Gastroesophageal sphincter (tissue), 4 donors: ENCODE data around the gene TMUB2. TPM values are rescaled to one million over a fixed set of nuclear protein-coding genes. Genes with fewer than 3 reads are reported as not detected.

Experiments used
- ATAC-seq: fragments of 150-250 bp; one replicate; pipeline ENCODE4 v1.9.1; 2016; ENCODE audit warnings: mild to moderate bottlenecking, moderate library complexity
- H3K27ac ChIP-seq, 4 donors: fragments of 200-600 bp; sonication (generic) in 3 of 4; 1 replicate in 3 of 4; 2 replicates in 1 of 4; pipeline ENCODE4 v1.5.1; 2016 to 2019
- H3K27me3 ChIP-seq: fragments of 200-600 bp; sonication (generic); one replicate; pipeline ENCODE4 v1.5.1; 2019
- H3K36me3 ChIP-seq, 2 donors: fragments of 200-600 bp; sonication (generic); one replicate each; pipeline ENCODE4 v1.5.1; 2019; ENCODE audit warnings: control low read depth in 1 of 2
- H3K4me1 ChIP-seq, 3 donors: fragments of 200-600 bp; sonication (generic); 1 replicate in 2 of 3; 2 replicates in 1 of 3; pipeline ENCODE4 v1.5.1; 2016 to 2019; ENCODE audit warnings: control low read depth in 2 of 3
- H3K4me3 ChIP-seq, 2 donors: fragments of 200-600 bp; sonication (generic); one replicate each; pipeline ENCODE4 v1.5.1; 2019; ENCODE audit warnings: mild to moderate bottlenecking in 1 of 2, moderate library complexity in 1 of 2
- H3K9me3 ChIP-seq, 3 donors: fragments of 200-600 bp; sonication (generic); one replicate each; pipeline ENCODE4 v1.5.1; 2017 to 2019; ENCODE audit warnings: control low read depth in 2 of 3
- CTCF ChIP-seq, 4 experiments: fragments of 200-600 bp in 2 of 4; fragments of 450-650 bp in 2 of 4; sonication (generic) in 1 of 4; IDR thresholded peaks; one replicate each; pipeline ENCODE4 v1.5.1; 2017 to 2019; ENCODE audit warnings: antibody characterized with exemption in 4 of 4, mild to moderate bottlenecking in 2 of 4, moderate library complexity in 2 of 4
- EP300 ChIP-seq: sonication (generic); formaldehyde crosslinking; IDR thresholded peaks from one replicate; pipeline ENCODE4 v1.6.1; 2017; ENCODE audit warnings: antibody characterized with exemption, mild to moderate bottlenecking
- POLR2A ChIP-seq, 2 donors: fragments of 450-650 bp; IDR thresholded peaks; one replicate each; pipeline ENCODE4 v1.6.1; 2017; ENCODE audit warnings: antibody characterized with exemption in 2 of 2, mild to moderate bottlenecking in 2 of 2, moderate library complexity in 1 of 2
- POLR2AphosphoS5 ChIP-seq: sonication (generic); formaldehyde crosslinking; IDR thresholded peaks from one replicate; pipeline ENCODE4 v1.6.1; 2017; ENCODE audit warnings: antibody characterized with exemption
- WGBS, 2 donors: methylation state at CpG; one replicate each; pipeline ENCODE4 v1.1.5; 2018; ENCODE audit warnings: low coverage in 1 of 2; 5-methylcytosine and 5-hydroxymethylcytosine counted together
- total RNA-seq, 4 donors: library from RNA; depleted of rRNA; stranded (reverse); fragments of >200 nt; gene quantifications; one replicate each; pipeline ENCODE4 v1.1.0, GENCODE V29; 2016

The TMUB2 gene
- total RNA-seq, 4 donors from 2014 or later, result 28.3 to 36.1 (median 29.8) TPM

GRCh38 chr17:44209786-44210341 is 23.1 kb downstream of the TMUB2 start:
- Histone ChIP-seq H3K4me3 (peak overlapping the region in 1 of 2 donors; percentile 25), H3K36me3 (peaks cover 0 to 75% of the 10 kb centered on the region in 2 donors)

DNA sequence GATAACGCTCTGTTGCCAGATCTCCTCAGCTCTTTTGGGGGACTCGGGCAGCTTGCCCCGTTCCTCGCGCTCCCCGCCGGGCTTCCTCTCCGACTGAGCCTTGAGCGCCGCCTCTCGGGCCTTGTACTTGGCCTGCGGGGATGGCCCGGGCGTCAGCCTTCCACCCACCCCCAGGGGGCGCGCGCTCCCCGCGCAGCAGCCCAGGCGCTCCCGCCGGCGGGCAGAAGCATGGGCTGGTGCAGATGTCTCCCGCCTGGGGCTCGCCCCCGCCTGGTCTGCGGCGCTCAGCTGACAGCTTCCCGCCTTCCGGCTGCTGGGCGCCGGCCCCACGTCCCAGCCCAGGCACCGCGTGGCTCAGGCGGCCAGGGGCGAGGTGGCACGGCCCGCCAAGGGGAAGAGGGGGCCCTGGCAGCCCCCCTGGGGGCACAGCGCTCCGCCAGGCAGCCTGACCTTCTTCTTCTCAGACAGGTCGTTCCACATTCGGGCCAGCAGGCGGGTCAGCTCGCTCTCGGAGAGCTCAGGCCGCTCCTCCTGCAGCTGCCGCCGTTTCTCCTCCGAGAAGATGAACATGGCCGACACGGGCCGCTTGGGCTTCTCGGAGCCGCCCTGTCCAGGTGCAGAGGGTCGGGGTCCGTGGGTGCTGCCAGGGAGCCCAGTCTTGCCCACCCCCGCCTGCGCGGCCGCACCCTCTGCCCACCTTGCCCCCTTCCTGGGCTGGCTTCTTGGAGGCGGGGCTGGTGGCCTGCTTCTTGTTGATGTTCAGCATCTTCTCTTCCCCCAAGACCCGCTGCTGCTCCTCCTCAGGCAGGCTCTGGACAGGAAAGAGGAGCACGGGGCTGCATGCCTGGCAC is 23.8 kb downstream of the TMUB2 start:
- TF ChIP-seq POLR2AphosphoS5, result peak; percentile 54
- peak; percentile 99 to 100 (median 100) for TF ChIP-seq CTCF (IDR thresholded peaks at IDR 0.05)
- no peak for TF ChIP-seq EP300
- H3K27ac ChIP-seq, result peak overlapping the region in 3 of 4 donors; percentile 59 to 78 (median 65)
- peaks cover 3 to 44% (median 14%) of the 10 kb centered on the region in 3 donors for H3K4me1 ChIP-seq
- H3K4me3 ChIP-seq, result peak overlapping the region in 1 of 2 donors; percentile 25
- no peaks in the 10 kb centered on the region for H3K9me3 ChIP-seq
- no peaks in the 10 kb centered on the region for H3K27me3 ChIP-seq
- WGBS, 2 donors, result no CpG with 5 or more reads among the region's 64 CpGs
- ATAC-seq, result peak; percentile 97
- peaks cover 0 to 82% of the 10 kb centered on the region in 2 donors for H3K36me3 ChIP-seq

More at GRCh38 chr17:44209786-44210341, 23.1 kb downstream of the TMUB2 start:
- no peak for ATAC-seq
- H3K4me1 ChIP-seq, result peaks cover 3 to 47% (median 14%) of the 10 kb centered on the region in 3 donors
- H3K27me3 ChIP-seq, result no peaks in the 10 kb centered on the region
- H3K27ac ChIP-seq, result peak overlapping the region in 3 of 4 donors; percentile 59 to 78 (median 65)
- H3K9me3 ChIP-seq, result no peaks in the 10 kb centered on the region
- TF ChIP-seq POLR2A (IDR thresholded peaks at IDR 0.05) (no peak), POLR2AphosphoS5 (no peak), EP300 (no peak), CTCF (IDR thresholded peaks at IDR 0.05) (no peak)
- 56 to 77% methylated on average over 4 to 6 of the region's 11 CpGs for WGBS, 2 donors

GRCh38 chr17:44211281-44212265 is 24.8 kb downstream of the TMUB2 start:
- ATAC-seq, result no peak
- Histone ChIP-seq H3K27me3 (no peaks in the 10 kb centered on the region), H3K4me3 (no peak overlapping the region), H3K9me3 (no peaks in the 10 kb centered on the region), H3K4me1 (peaks cover 3 to 46% (median 14%) of the 10 kb centered on the region in 3 donors), H3K27ac (peak overlapping the region in 3 of 4 donors; percentile 59 to 78 (median 65)), H3K36me3 (peaks cover 0 to 89% of the 10 kb centered on the region in 2 donors)
- TF ChIP-seq POLR2A (IDR thresholded peaks at IDR 0.05) (no peak), POLR2AphosphoS5 (no peak), CTCF (IDR thresholded peaks at IDR 0.05) (no peak), EP300 (no peak)
- WGBS, 2 donors, result 90% methylated on average over 2 of the region's 30 CpGs

DNA sequence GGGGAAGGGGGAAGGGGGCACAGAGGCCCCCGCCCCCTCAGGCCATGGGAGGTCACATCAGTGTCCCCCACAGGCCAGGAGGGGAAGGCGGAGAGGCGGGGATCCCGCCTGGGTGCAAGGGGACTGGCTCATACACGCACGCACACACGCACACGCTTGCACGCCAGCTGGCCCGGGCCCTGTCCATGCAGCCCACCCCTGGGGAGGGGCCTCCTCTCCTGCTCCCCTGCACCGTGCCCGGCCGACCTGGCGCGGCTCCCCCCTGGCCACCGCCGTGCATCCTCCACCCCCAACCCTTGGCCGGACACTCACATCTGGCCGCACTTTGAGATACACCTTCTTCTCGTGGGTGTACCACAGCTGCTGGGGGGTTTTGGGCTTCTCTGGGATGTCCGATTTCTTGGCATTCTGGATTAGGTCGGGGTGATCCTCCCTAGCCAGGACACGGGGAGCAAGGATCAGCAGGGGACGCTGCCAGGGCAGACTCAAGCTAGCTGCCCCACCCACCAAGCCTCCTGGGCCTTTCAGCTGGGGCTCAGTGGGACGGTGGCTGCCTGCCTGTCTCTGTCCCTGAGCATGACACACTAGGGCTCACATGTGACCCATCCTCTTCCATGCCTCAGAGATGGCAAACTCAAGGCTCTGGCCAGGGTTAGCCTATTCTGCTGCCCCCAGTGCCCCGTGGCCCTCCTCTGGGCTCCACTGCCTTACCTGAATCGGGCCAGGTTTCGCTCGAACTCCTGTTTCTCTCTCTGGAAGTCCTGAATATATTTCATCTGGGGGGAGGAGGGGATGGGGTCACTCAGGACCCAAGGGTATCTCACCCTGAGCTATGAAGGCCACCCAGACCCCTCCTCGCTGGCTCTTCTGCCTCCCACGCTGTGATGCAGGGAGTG is 26.0 kb downstream of the TMUB2 start:
- peaks cover 6 to 58% (median 20%) of the 10 kb centered on the region in 3 donors for H3K4me1 ChIP-seq
- WGBS, 2 donors, result 47 to 71% methylated on average over 8 to 24 of the region's 31 CpGs
- no peak for ATAC-seq
- H3K36me3 ChIP-seq, result peaks cover 0 to 87% of the 10 kb centered on the region in 2 donors
- no peak overlapping the region for H3K4me3 ChIP-seq
- H3K9me3 ChIP-seq, result no peaks in the 10 kb centered on the region
- no peaks in the 10 kb centered on the region for H3K27me3 ChIP-seq
- peak overlapping the region in 1 of 4 donors; percentile 26 for H3K27ac ChIP-seq
- TF ChIP-seq EP300 (no peak), CTCF (IDR thresholded peaks at IDR 0.05) (no peak), POLR2A (IDR thresholded peaks at IDR 0.05) (no peak), POLR2AphosphoS5 (no peak)
